Smooth muscle cell (in vitro differentiated cells): ENCODE results near the gene ZBTB16. TPM values are rescaled to one million over a fixed set of nuclear protein-coding genes. Genes with fewer than 3 reads are reported as not detected.

ENCODE experiments used
- DNase-seq: peaks from one replicate; lab custom pipeline; 2025; ENCODE audit not compliant: unreplicated experiment; lab: John Stamatoyannopoulos, UW
- H2AFZ ChIP-seq: fragments of 200-600 bp; sonication (generic); 2 replicates; pipeline ENCODE4 v1.6.0; 2016; ENCODE audit warnings: antibody characterized with exemption, low read depth, mild to moderate bottlenecking
- H3F3A ChIP-seq: fragments of 200-600 bp; sonication (generic); 2 replicates; pipeline ENCODE4 v1.6.0; 2017; ENCODE audit warnings: antibody characterized with exemption, low read depth
- H3K27ac ChIP-seq: fragments of 200-600 bp; sonication (generic); 2 replicates; pipeline ENCODE4 v1.5.1; 2016; ENCODE audit warnings: low read depth, mild to moderate bottlenecking
- H3K27me3 ChIP-seq: fragments of 200-600 bp; sonication (generic); 2 replicates; pipeline ENCODE4 v1.6.1; 2016; ENCODE audit warnings: low read depth, mild to moderate bottlenecking
- H3K36me3 ChIP-seq: fragments of 200-600 bp; sonication (generic); 2 replicates; pipeline ENCODE4 v1.5.1; 2016; ENCODE audit warnings: low read depth
- H3K4me1 ChIP-seq: fragments of 200-600 bp; sonication (generic); 2 replicates; pipeline ENCODE4 v1.5.1; 2016; ENCODE audit warnings: low read depth
- H3K4me2 ChIP-seq: fragments of 200-600 bp; sonication (generic); 2 replicates; pipeline ENCODE4 v1.6.0; 2016; ENCODE audit warnings: mild to moderate bottlenecking
- H3K4me3 ChIP-seq: fragments of 200-600 bp; sonication (generic); 2 replicates; pipeline ENCODE4 v1.5.1; 2016; ENCODE audit warnings: mild to moderate bottlenecking
- H3K79me2 ChIP-seq: fragments of 200-600 bp; sonication (generic); 2 replicates; pipeline ENCODE4 v1.6.0; 2016; ENCODE audit warnings: low read depth, mild to moderate bottlenecking
- H3K9ac ChIP-seq: fragments of 200-600 bp; sonication (generic); 2 replicates; pipeline ENCODE4 v1.6.0; 2016; ENCODE audit warnings: low read depth
- H3K9me3 ChIP-seq: fragments of 200-600 bp; sonication (generic); replicated peaks from 2 replicates; pipeline ENCODE4 v1.5.1; 2016; ENCODE audit warnings: low read depth
- H4K20me1 ChIP-seq: fragments of 200-600 bp; sonication (generic); 2 replicates; pipeline ENCODE4 v1.6.0; 2016; ENCODE audit warnings: low read depth
- CTCF ChIP-seq: fragments of 200-600 bp; sonication (generic); IDR thresholded peaks from 2 replicates; pipeline ENCODE4 v1.5.1; 2017; ENCODE audit warnings: borderline replicate concordance, mild to moderate bottlenecking, antibody characterized with exemption; ENCODE audit not compliant: insufficient read depth, poor library complexity, severe bottlenecking
- WGBS: methylation state at CpG from one replicate; pipeline ENCODE4 v1.1.7; 2016; ENCODE audit warnings: low lambda C conversion rate; 5-methylcytosine and 5-hydroxymethylcytosine counted together
- polyA plus RNA-seq: library from polyadenylated mRNA; unstranded; fragments of >200 nt; fragmentation: Nextera tagmentation; extraction: Ambion mirVana; gene quantifications from 2 replicates; pipeline ENCODE4 v1.2.1, GENCODE V29; 2016
- total RNA-seq: library from RNA; depleted of rRNA; stranded (reverse); fragments of >200 nt; gene quantifications from 2 replicates; pipeline ENCODE4 v1.2.3, GENCODE V29; 2014

ZBTB16 gene
- total and polyA plus RNA-seq, 2 experiments from 2014 or later = not detected

DNA sequence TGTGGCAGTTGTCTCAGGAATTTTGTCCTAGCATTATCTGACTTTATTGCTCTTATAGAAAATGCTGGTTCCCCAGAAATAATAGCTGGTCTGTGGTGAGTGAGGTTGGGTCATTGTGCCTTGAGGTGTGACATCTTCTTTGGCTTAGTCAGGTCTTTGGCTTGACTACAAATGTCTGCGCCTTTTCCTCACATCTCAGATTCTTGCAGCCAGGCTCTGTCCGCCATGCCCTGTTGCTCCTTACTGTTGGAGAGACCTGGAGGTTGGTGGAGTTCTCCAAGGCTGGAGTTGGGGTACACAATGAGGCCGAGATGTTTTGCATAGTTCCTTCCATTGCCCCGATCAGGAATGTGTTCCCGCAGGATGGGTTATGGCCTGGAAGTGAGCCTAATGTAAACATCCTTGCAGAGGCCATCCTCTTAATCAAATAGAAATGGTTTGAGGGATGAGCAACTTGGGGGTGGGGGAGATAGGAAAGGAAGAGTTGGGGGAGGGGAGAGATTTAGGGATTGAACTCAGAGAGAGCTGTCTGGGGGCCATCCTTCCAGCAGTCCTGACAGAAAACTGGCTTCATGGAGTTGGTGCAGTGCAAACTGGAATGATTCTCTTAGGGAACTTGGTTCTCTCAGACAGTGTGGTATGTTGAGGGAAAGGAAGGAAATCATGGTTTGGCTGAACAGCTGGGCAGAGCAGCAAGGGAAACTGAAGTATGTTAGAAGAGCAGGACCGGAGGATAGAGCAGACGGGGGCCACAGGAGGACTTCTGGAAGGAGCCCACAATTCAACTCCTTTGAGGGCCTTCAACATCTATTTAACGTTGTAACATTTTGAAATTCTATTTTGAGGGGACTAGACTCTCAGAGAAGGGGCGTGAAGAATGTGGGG lies 49.9 kb downstream of the ZBTB16 start:
- no peaks in the 10 kb centered on the region for H3K9me3 ChIP-seq
- no peaks in the 10 kb centered on the region for H4K20me1 ChIP-seq
- peaks cover 40% of the 10 kb centered on the region for H3K27me3 ChIP-seq
- H3K4me1 ChIP-seq = peaks cover 26% of the 10 kb centered on the region
- no peaks in the 10 kb centered on the region for H3F3A ChIP-seq
- no peak for DNase-seq
- 82% methylated on average over 9 of the region's 9 CpGs for WGBS
- no peak for TF ChIP-seq CTCF
- no peak overlapping the region for H3K9ac ChIP-seq
- no peak overlapping the region for H3K27ac ChIP-seq
- no peaks in the 10 kb centered on the region for H3K79me2 ChIP-seq
- no peak overlapping the region for H2AFZ ChIP-seq
- no peak overlapping the region for H3K4me2 ChIP-seq
- H3K36me3 ChIP-seq = no peaks in the 10 kb centered on the region
- H3K4me3 ChIP-seq = no peak overlapping the region

DNA sequence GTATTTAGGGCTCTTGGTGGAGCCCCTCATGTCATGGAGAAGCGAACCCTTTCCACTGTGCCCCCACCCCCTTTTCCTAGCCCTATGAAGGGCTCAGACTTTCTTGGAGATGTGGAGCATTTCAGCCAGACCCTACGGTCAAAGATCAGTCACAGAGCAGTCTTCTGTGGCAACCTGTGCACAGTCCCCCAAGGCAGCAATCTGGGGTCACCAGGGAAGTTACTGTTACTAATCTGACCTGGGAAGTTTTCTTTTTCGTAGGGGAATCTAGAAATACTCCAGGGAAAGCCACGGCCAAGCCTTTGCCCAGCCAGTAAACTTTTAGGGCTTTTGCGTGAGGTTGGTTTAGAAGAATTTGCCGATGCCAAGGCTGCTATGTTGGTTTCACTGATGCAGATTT lies 50.6 kb downstream of the ZBTB16 start:
- H3K4me2 ChIP-seq = no peak overlapping the region
- H3K4me1 ChIP-seq = peaks cover 26% of the 10 kb centered on the region
- DNase-seq = no peak
- H3K9me3 ChIP-seq = no peaks in the 10 kb centered on the region
- no peak overlapping the region for H2AFZ ChIP-seq
- H3K36me3 ChIP-seq = no peaks in the 10 kb centered on the region
- no peaks in the 10 kb centered on the region for H3F3A ChIP-seq
- no peaks in the 10 kb centered on the region for H3K79me2 ChIP-seq
- no peak overlapping the region for H3K9ac ChIP-seq
- H3K4me3 ChIP-seq = no peak overlapping the region
- H3K27ac ChIP-seq = no peak overlapping the region
- no peak for TF ChIP-seq CTCF
- no peaks in the 10 kb centered on the region for H4K20me1 ChIP-seq
- 95% methylated on average over 6 of the region's 6 CpGs for WGBS
- H3K27me3 ChIP-seq = peaks cover 42% of the 10 kb centered on the region

DNA sequence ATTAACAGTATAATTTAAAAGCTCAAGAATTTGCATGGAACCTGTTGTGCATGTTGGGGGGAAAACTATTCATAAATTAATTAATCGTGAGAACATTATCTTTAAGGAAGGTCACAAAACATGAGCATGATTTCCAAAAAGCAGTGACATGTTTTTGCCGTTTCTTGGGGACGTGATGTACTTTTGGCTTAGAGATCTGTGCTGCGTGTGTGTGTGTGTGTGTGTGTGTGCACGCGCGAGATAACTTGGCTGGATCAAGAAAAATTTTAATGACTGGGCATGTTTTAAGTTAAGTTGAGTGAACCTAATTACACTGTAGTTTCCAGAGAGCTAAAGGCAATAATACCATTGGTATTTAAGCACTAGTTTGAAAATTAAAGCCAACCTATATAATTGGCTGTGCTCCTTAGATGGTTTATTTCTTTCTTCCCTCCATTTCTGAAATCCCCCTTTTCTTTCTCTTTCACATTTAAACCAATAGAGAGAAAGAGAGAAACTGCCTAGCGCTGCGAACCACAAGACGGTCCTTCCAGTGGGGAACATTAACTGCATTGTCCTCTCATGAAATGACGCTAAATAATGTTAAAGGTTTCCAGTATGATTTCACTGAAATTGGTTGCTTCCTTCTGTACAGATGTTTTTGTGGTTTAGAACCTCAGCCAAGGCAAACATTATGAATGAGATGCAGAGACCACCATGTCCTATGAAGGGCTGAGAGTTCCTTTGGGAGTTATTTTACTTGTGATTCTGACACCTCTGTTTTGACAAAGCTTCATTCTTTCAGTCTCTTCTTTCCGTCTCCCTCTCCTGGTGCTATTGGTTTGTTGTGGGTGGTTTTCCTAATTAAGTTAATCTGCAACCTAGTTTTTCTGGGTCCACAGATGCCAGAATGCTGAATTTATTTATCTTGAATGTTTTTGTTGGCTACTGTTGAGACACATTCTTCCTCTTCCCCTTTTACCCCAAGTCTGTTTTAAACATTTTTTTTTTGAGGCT lies 51.7 kb downstream of the ZBTB16 start:
- Histone ChIP-seq H3K4me3 (no peak overlapping the region), H4K20me1 (no peaks in the 10 kb centered on the region), H3K27me3 (peaks cover 45% of the 10 kb centered on the region), H3K4me1 (peaks cover 30% of the 10 kb centered on the region), H3K27ac (no peak overlapping the region), H3K9ac (no peak overlapping the region), H3K9me3 (no peaks in the 10 kb centered on the region), H3K79me2 (no peaks in the 10 kb centered on the region), H3F3A (no peaks in the 10 kb centered on the region), H2AFZ (no peak overlapping the region), H3K4me2 (peak overlapping the region; percentile 48), H3K36me3 (no peaks in the 10 kb centered on the region)
- TF ChIP-seq CTCF = no peak
- DNase-seq = no peak
- 78% methylated on average over 12 of the region's 12 CpGs for WGBS
